ENCODE data around the gene ACSM4. TPM values are rescaled to one million over a fixed set of nuclear protein-coding genes. Genes with fewer than 3 reads are reported as not detected.

ACSM4 gene
- total and polyA plus RNA-seq, 5 donors from 2014 or later: not detected

- H3K36me3 Mint-ChIP-seq: no peaks in the 10 kb centered on the region
These were observed 57.4 kb downstream of the ACSM4 start for GRCh38 chr12:7361265-7361664.

GRCh38 chr12:7362734-7363133, 58.9 kb downstream of the ACSM4 start:
- Mint-ChIP-seq H3K4me1 (no peaks in the 10 kb centered on the region), H3K36me3 (no peaks in the 10 kb centered on the region), H3K27me3 (peaks cover 16% of the 10 kb centered on the region), H3K27ac (no peak overlapping the region), H3K4me3 (no peak overlapping the region), H3K9me3 (peaks cover 0 to 1% (median 0%) of the 10 kb centered on the region in 7 donors)
- no peak overlapping the region for H3K4me3 ChIP-seq (ENCODE audit: low read depth, low read length)
- no peak for ATAC-seq (ENCODE audit: low read depth in 2 of 2)
- peaks cover 4% of the 10 kb centered on the region for H3K27me3 ChIP-seq (ENCODE audit: control insufficient read depth, insufficient read depth, low read length)
- H3K9me3 ChIP-seq (ENCODE audit: control insufficient read depth in 2 of 2, low read length in 2 of 2): no peaks in the 10 kb centered on the region
- no peak overlapping the region for H3K27ac ChIP-seq (ENCODE audit: insufficient read depth, low read length, poor library complexity, severe bottlenecking)
- H3K4me1 ChIP-seq (ENCODE audit: control insufficient read depth, insufficient read depth, low read length, poor library complexity, severe bottlenecking): no peaks in the 10 kb centered on the region
- no peak for DNase-seq
- no peaks in the 10 kb centered on the region for H3K36me3 ChIP-seq (ENCODE audit: control insufficient read depth, insufficient read depth, low read length)

More at GRCh38 chr12:7361265-7361664, 57.4 kb downstream of the ACSM4 start:
- H3K4me1 Mint-ChIP-seq: no peaks in the 10 kb centered on the region
- no peak overlapping the region for H3K27ac ChIP-seq (ENCODE audit: insufficient read depth, low read length, poor library complexity, severe bottlenecking)
- H3K4me1 ChIP-seq (ENCODE audit: control insufficient read depth, insufficient read depth, low read length, poor library complexity, severe bottlenecking): no peaks in the 10 kb centered on the region
- peaks cover 17% of the 10 kb centered on the region for H3K27me3 Mint-ChIP-seq
- DNase-seq: no peak
- peaks cover 8% of the 10 kb centered on the region for H3K27me3 ChIP-seq (ENCODE audit: control insufficient read depth, insufficient read depth, low read length)
- no peaks in the 10 kb centered on the region for H3K9me3 ChIP-seq (ENCODE audit: control insufficient read depth in 2 of 2, low read length in 2 of 2)
- no peak overlapping the region for H3K4me3 Mint-ChIP-seq
- H3K27ac Mint-ChIP-seq: no peak overlapping the region
- H3K36me3 ChIP-seq (ENCODE audit: control insufficient read depth, insufficient read depth, low read length): no peaks in the 10 kb centered on the region
- no peak for ATAC-seq (ENCODE audit: low read depth in 2 of 2)
- H3K9me3 Mint-ChIP-seq: peaks cover 0 to 1% (median 0%) of the 10 kb centered on the region in 7 donors
- H3K4me3 ChIP-seq (ENCODE audit: low read depth, low read length): no peak overlapping the region

- Mint-ChIP-seq H3K36me3 (no peaks in the 10 kb centered on the region), H3K9me3 (peaks cover 0 to 3% (median 0%) of the 10 kb centered on the region in 7 donors), H3K4me3 (no peak overlapping the region), H3K27me3 (peaks cover 6% of the 10 kb centered on the region), H3K27ac (no peak overlapping the region), H3K4me1 (no peaks in the 10 kb centered on the region)
- no peak overlapping the region for H3K4me3 ChIP-seq (ENCODE audit: low read depth, low read length)
- DNase-seq (no peak), ATAC-seq (ENCODE audit: low read depth in 2 of 2) (no peak)
- no peaks in the 10 kb centered on the region for H3K36me3 ChIP-seq (ENCODE audit: control insufficient read depth, insufficient read depth, low read length)
- H3K9me3 ChIP-seq (ENCODE audit: control insufficient read depth in 2 of 2, low read length in 2 of 2): no peaks in the 10 kb centered on the region
- no peaks in the 10 kb centered on the region for H3K4me1 ChIP-seq (ENCODE audit: control insufficient read depth, insufficient read depth, low read length, poor library complexity, severe bottlenecking)
- H3K27ac ChIP-seq (ENCODE audit: insufficient read depth, low read length, poor library complexity, severe bottlenecking): no peak overlapping the region
- H3K27me3 ChIP-seq (ENCODE audit: control insufficient read depth, insufficient read depth, low read length): peaks cover 5% of the 10 kb centered on the region
These were observed 65.4 kb downstream of the ACSM4 start for GRCh38 chr12:7369274-7369729.

- no peak overlapping the region for H3K27ac ChIP-seq (ENCODE audit: insufficient read depth, low read length, poor library complexity, severe bottlenecking)
- H3K4me1 ChIP-seq (ENCODE audit: control insufficient read depth, insufficient read depth, low read length, poor library complexity, severe bottlenecking): no peaks in the 10 kb centered on the region
- no peaks in the 10 kb centered on the region for H3K9me3 ChIP-seq (ENCODE audit: control insufficient read depth in 2 of 2, low read length in 2 of 2)
- no peaks in the 10 kb centered on the region for H3K36me3 ChIP-seq (ENCODE audit: control insufficient read depth, insufficient read depth, low read length)
- Mint-ChIP-seq H3K4me1 (no peaks in the 10 kb centered on the region), H3K36me3 (no peaks in the 10 kb centered on the region), H3K27me3 (no peaks in the 10 kb centered on the region), H3K27ac (no peak overlapping the region), H3K9me3 (peaks cover 0 to 3% (median 0%) of the 10 kb centered on the region in 7 donors), H3K4me3 (no peak overlapping the region)
- peaks cover 5% of the 10 kb centered on the region for H3K27me3 ChIP-seq (ENCODE audit: control insufficient read depth, insufficient read depth, low read length)
- no peak overlapping the region for H3K4me3 ChIP-seq (ENCODE audit: low read depth, low read length)
- DNase-seq: no peak
- no peak for ATAC-seq (ENCODE audit: low read depth in 2 of 2)
These were observed 69.4 kb downstream of the ACSM4 start for GRCh38 chr12:7373226-7373625.

- Histone ChIP-seq H3K27me3 (ENCODE audit: control insufficient read depth, insufficient read depth, low read length) (peaks cover 7% of the 10 kb centered on the region), H3K9me3 (ENCODE audit: control insufficient read depth in 2 of 2, low read length in 2 of 2) (no peaks in the 10 kb centered on the region), H3K4me3 (ENCODE audit: low read depth, low read length) (no peak overlapping the region), H3K4me1 (ENCODE audit: control insufficient read depth, insufficient read depth, low read length, poor library complexity, severe bottlenecking) (no peaks in the 10 kb centered on the region), H3K27ac (ENCODE audit: insufficient read depth, low read length, poor library complexity, severe bottlenecking) (no peak overlapping the region), H3K36me3 (ENCODE audit: control insufficient read depth, insufficient read depth, low read length) (no peaks in the 10 kb centered on the region)
- peak in 1 of 3 donors; percentile 16 for DNase-seq
- Mint-ChIP-seq H3K9me3 (peaks cover 0 to 3% (median 0%) of the 10 kb centered on the region in 7 donors), H3K36me3 (no peaks in the 10 kb centered on the region), H3K27me3 (peaks cover 3% of the 10 kb centered on the region), H3K27ac (no peak overlapping the region), H3K4me1 (no peaks in the 10 kb centered on the region), H3K4me3 (no peak overlapping the region)
- no peak for ATAC-seq (ENCODE audit: low read depth in 2 of 2)
These were observed 70.7 kb downstream of the ACSM4 start for GRCh38 chr12:7374423-7375144.

GRCh38 chr12:7375145-7375543, 71.3 kb downstream of the ACSM4 start:
- H3K9me3 ChIP-seq (ENCODE audit: control insufficient read depth in 2 of 2, low read length in 2 of 2): no peaks in the 10 kb centered on the region
- Mint-ChIP-seq H3K27me3 (peaks cover 5% of the 10 kb centered on the region), H3K9me3 (peaks cover 0 to 3% (median 0%) of the 10 kb centered on the region in 7 donors), H3K4me1 (no peaks in the 10 kb centered on the region), H3K27ac (no peak overlapping the region), H3K36me3 (no peaks in the 10 kb centered on the region), H3K4me3 (no peak overlapping the region)
- no peak for ATAC-seq (ENCODE audit: low read depth in 2 of 2)
- no peak overlapping the region for H3K27ac ChIP-seq (ENCODE audit: insufficient read depth, low read length, poor library complexity, severe bottlenecking)
- no peaks in the 10 kb centered on the region for H3K4me1 ChIP-seq (ENCODE audit: control insufficient read depth, insufficient read depth, low read length, poor library complexity, severe bottlenecking)
- peaks cover 6% of the 10 kb centered on the region for H3K27me3 ChIP-seq (ENCODE audit: control insufficient read depth, insufficient read depth, low read length)
- H3K4me3 ChIP-seq (ENCODE audit: low read depth, low read length): no peak overlapping the region
- H3K36me3 ChIP-seq (ENCODE audit: control insufficient read depth, insufficient read depth, low read length): no peaks in the 10 kb centered on the region
- DNase-seq: no peak

- no peak for ATAC-seq (ENCODE audit: low read depth in 2 of 2)
- Histone ChIP-seq H3K9me3 (ENCODE audit: control insufficient read depth in 2 of 2, low read length in 2 of 2) (no peaks in the 10 kb centered on the region), H3K27ac (ENCODE audit: insufficient read depth, low read length, poor library complexity, severe bottlenecking) (no peak overlapping the region), H3K36me3 (ENCODE audit: control insufficient read depth, insufficient read depth, low read length) (no peaks in the 10 kb centered on the region), H3K4me1 (ENCODE audit: control insufficient read depth, insufficient read depth, low read length, poor library complexity, severe bottlenecking) (no peaks in the 10 kb centered on the region), H3K4me3 (ENCODE audit: low read depth, low read length) (no peak overlapping the region), H3K27me3 (ENCODE audit: control insufficient read depth, insufficient read depth, low read length) (peaks cover 6% of the 10 kb centered on the region)
- Mint-ChIP-seq H3K9me3 (peaks cover 0 to 3% (median 0%) of the 10 kb centered on the region in 7 donors), H3K4me1 (no peaks in the 10 kb centered on the region), H3K4me3 (no peak overlapping the region), H3K27me3 (peaks cover 7% of the 10 kb centered on the region), H3K36me3 (no peaks in the 10 kb centered on the region), H3K27ac (no peak overlapping the region)
- no peak for DNase-seq
These were observed 72.3 kb downstream of the ACSM4 start for GRCh38 chr12:7376196-7376595.
